Fibroblast of lung (primary cell): ENCODE results near the gene STARD10. TPM values are rescaled to one million over a fixed set of nuclear protein-coding genes. Genes with fewer than 3 reads are reported as not detected.

ENCODE experiments used
- DNase-seq, 2 donors: peaks; one replicate each; pipeline versions ENCODE4 v3.0.0 to v3.0.0-alpha.2; 2010; ENCODE audit warnings: low read depth in 2 of 2
- H2AFZ ChIP-seq: 2 replicates; pipeline ENCODE4 v1.5.1; 2012; ENCODE audit warnings: low read length, control low read depth, inconsistent platforms
- H3K27ac ChIP-seq: 2 replicates; pipeline ENCODE4 v1.5.1; 2011; ENCODE audit warnings: low read length, control low read depth; ENCODE audit not compliant: insufficient read depth
- H3K27me3 ChIP-seq: 2 replicates; pipeline ENCODE4 v1.5.1; 2011; ENCODE audit warnings: mild to moderate bottlenecking, low read length; ENCODE audit not compliant: control insufficient read depth, insufficient read depth
- H3K36me3 ChIP-seq: 2 replicates; pipeline ENCODE4 v1.5.1; 2011; ENCODE audit warnings: low read length; ENCODE audit not compliant: control insufficient read depth, insufficient read depth
- H3K4me1 ChIP-seq: 2 replicates; pipeline ENCODE4 v1.5.1; 2011; ENCODE audit warnings: low read length; ENCODE audit not compliant: control insufficient read depth, insufficient read depth; ENCODE audit errors: extremely low read depth
- H3K4me2 ChIP-seq: 2 replicates; pipeline ENCODE4 v1.5.1; 2011; ENCODE audit warnings: low read length, control low read depth; ENCODE audit not compliant: insufficient read depth; ENCODE audit errors: extremely low read depth
- H3K4me3 ChIP-seq, 4 experiments: fragments of 200-600 bp in 1 of 4; sonication (generic) in 1 of 4; replicated peaks in 1 of 4; 2 replicates each; pipeline ENCODE4 v1.5.1; 2011 to 2016; ENCODE audit warnings: low read length in 4 of 4, low read depth in 3 of 4, mild to moderate bottlenecking in 3 of 4, control low read depth in 2 of 4, inconsistent platforms in 1 of 4, mixed read lengths in 1 of 4; ENCODE audit not compliant: insufficient read depth in 1 of 4; ENCODE audit errors: control extremely low read depth in 1 of 4
- H3K79me2 ChIP-seq: 2 replicates; pipeline ENCODE4 v1.5.1; 2012; ENCODE audit warnings: mild to moderate bottlenecking, low read length, inconsistent platforms; ENCODE audit not compliant: control insufficient read depth, insufficient read depth
- H3K9ac ChIP-seq: 2 replicates; pipeline ENCODE4 v1.5.1; 2011; ENCODE audit warnings: mild to moderate bottlenecking, low read length, control low read depth; ENCODE audit not compliant: insufficient read depth
- H3K9me3 ChIP-seq: 2 replicates; pipeline ENCODE4 v1.5.1; 2012; ENCODE audit warnings: low read depth, low read length; ENCODE audit not compliant: control insufficient read depth, insufficient read depth
- H4K20me1 ChIP-seq: 2 replicates; pipeline ENCODE4 v1.5.1; 2011; ENCODE audit warnings: low read length; ENCODE audit not compliant: control insufficient read depth, insufficient read depth; ENCODE audit errors: extremely low read depth
- EZH2 ChIP-seq: IDR thresholded peaks from 2 replicates; pipeline ENCODE4 v1.5.1; 2012; ENCODE audit warnings: low read length, control low read depth, mild to moderate bottlenecking; ENCODE audit errors: missing control alignments
- polyA plus RNA-seq, 2 donors: library from polyadenylated mRNA; depleted of rRNA in 1 of 2; stranded (reverse) in 1 of 2; unstranded in 1 of 2; fragments of >200 nt; gene quantifications; 2 replicates each; pipeline ENCODE4 v1.2.1, GENCODE V29; 2011 to 2012; ENCODE audit warnings: missing spikeins in 1 of 2
- total RNA-seq: library from RNA; depleted of rRNA; stranded (reverse); fragments of >200 nt; gene quantifications from 2 replicates; pipeline ENCODE4 v1.2.1, GENCODE V29; 2014
- TF ChIP-seq, protein P1 (sequence below), 2 donors: IDR thresholded peaks in 1 of 2; conservative IDR thresholded peaks in 1 of 2; 1 replicate in 1 of 2; 2 replicates in 1 of 2; pipeline ENCODE4 v1.5.1; 2011 to 2012; ENCODE audit warnings: low read length in 2 of 2, control low read depth in 1 of 2, inconsistent platforms in 1 of 2, low read depth in 1 of 2, mild to moderate bottlenecking in 1 of 2

The STARD10 gene
- total and polyA plus RNA-seq, 2 donors (not counting 1 experiment from before 2014, with no cell fraction given) = 20.7 to 32.0 TPM

DNA sequence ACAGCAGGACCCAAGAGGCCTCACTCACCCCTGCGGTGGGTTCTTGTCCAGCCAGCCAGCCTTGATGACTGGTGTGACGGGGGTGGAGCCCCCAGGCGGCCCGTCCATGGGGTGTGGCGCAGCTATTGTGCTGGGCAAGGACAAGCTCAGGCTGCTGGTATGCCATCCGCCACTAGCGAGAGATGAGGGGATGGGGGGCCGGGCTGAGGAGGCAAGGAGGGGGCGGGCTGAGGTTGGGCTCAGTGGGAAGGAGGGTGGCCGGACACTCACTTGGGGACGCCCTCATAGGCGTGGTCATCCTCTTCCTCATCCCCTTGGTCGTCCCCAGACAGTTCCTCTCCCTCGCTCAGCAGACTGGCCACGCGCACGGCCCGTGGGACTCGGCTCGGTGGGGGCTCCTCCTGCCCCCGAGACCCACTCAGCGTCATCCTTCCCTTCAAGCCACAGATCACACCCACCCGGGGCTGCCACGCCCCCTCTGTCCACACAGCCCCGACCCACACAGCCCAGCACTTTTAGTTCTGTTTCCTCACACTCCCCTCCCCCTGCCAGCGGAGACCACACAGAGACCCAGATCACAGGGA is 81.6 kb downstream of the STARD10 start:
- Histone ChIP-seq H3K36me3 (peaks cover 18% of the 10 kb centered on the region), H3K27me3 (no peaks in the 10 kb centered on the region), H3K4me1 (peaks cover 7% of the 10 kb centered on the region), H3K9ac (no peak overlapping the region), H3K4me2 (peak overlapping the region; percentile 68), H3K27ac (peak overlapping the region; percentile 14), H3K4me3 (peak overlapping the region in 2 of 4 experiments; percentile 7 to 19), H2AFZ (no peak overlapping the region), H4K20me1 (no peaks in the 10 kb centered on the region), H3K79me2 (peaks cover under 1% of the 10 kb centered on the region), H3K9me3 (no peaks in the 10 kb centered on the region)
- DNase-seq = peak; percentile 19 to 40
- no peak for TF ChIP-seq EZH2
- TF ChIP-seq, protein P1, sequence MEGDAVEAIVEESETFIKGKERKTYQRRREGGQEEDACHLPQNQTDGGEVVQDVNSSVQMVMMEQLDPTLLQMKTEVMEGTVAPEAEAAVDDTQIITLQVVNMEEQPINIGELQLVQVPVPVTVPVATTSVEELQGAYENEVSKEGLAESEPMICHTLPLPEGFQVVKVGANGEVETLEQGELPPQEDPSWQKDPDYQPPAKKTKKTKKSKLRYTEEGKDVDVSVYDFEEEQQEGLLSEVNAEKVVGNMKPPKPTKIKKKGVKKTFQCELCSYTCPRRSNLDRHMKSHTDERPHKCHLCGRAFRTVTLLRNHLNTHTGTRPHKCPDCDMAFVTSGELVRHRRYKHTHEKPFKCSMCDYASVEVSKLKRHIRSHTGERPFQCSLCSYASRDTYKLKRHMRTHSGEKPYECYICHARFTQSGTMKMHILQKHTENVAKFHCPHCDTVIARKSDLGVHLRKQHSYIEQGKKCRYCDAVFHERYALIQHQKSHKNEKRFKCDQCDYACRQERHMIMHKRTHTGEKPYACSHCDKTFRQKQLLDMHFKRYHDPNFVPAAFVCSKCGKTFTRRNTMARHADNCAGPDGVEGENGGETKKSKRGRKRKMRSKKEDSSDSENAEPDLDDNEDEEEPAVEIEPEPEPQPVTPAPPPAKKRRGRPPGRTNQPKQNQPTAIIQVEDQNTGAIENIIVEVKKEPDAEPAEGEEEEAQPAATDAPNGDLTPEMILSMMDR (conservative IDR thresholded peaks at IDR 0.05 in 1 of 2, IDR thresholded peaks at IDR 0.05 in 1 of 2; ENCODE audit: low read depth in 1 of 2, low read length in 2 of 2) = no peak

- Histone ChIP-seq H4K20me1 (no peaks in the 10 kb centered on the region), H3K4me3 (no peak overlapping the region), H3K36me3 (peaks cover 17% of the 10 kb centered on the region), H3K4me2 (no peak overlapping the region), H3K79me2 (no peaks in the 10 kb centered on the region), H3K27me3 (no peaks in the 10 kb centered on the region), H3K9ac (no peak overlapping the region), H3K4me1 (peaks cover 7% of the 10 kb centered on the region), H3K27ac (no peak overlapping the region), H3K9me3 (no peaks in the 10 kb centered on the region), H2AFZ (no peak overlapping the region)
- DNase-seq = no peak
- TF ChIP-seq, protein P1 (conservative IDR thresholded peaks at IDR 0.05 in 1 of 2, IDR thresholded peaks at IDR 0.05 in 1 of 2; ENCODE audit: low read depth in 1 of 2, low read length in 2 of 2) = no peak
- no peak for TF ChIP-seq EZH2
Observed at GRCh38 chr11:72711141-72711540, 82.7 kb downstream of the STARD10 start.

- Histone ChIP-seq H3K4me1 (peaks cover 7% of the 10 kb centered on the region), H3K79me2 (no peaks in the 10 kb centered on the region), H4K20me1 (no peaks in the 10 kb centered on the region), H3K9me3 (no peaks in the 10 kb centered on the region), H3K36me3 (peaks cover 22% of the 10 kb centered on the region), H3K4me2 (no peak overlapping the region), H2AFZ (no peak overlapping the region), H3K27ac (no peak overlapping the region), H3K9ac (no peak overlapping the region), H3K27me3 (no peaks in the 10 kb centered on the region), H3K4me3 (no peak overlapping the region)
- DNase-seq = no peak
- TF ChIP-seq, protein P1 (conservative IDR thresholded peaks at IDR 0.05 in 1 of 2, IDR thresholded peaks at IDR 0.05 in 1 of 2; ENCODE audit: low read depth in 1 of 2, low read length in 2 of 2) = no peak
- TF ChIP-seq EZH2 = no peak
Observed at GRCh38 chr11:72710278-72710677, 83.6 kb downstream of the STARD10 start.
